Fibroblast of lung (primary cell): ENCODE data around the gene TSHZ2. TPM values are rescaled to one million over a fixed set of nuclear protein-coding genes. Genes with fewer than 3 reads are reported as not detected.
A peak's percentile ranks its signal among the peaks of the same experiment; 100 is the strongest.

Source experiments
- DNase-seq, 2 donors: peaks; one replicate each; pipeline versions ENCODE4 v3.0.0 to v3.0.0-alpha.2; 2010; ENCODE audit warnings: low read depth in 2 of 2
- H2AFZ ChIP-seq: 2 replicates; pipeline ENCODE4 v1.5.1; 2012; ENCODE audit warnings: low read length, control low read depth, inconsistent platforms
- H3K27ac ChIP-seq: 2 replicates; pipeline ENCODE4 v1.5.1; 2011; ENCODE audit warnings: low read length, control low read depth; ENCODE audit not compliant: insufficient read depth
- H3K27me3 ChIP-seq: 2 replicates; pipeline ENCODE4 v1.5.1; 2011; ENCODE audit warnings: mild to moderate bottlenecking, low read length; ENCODE audit not compliant: control insufficient read depth, insufficient read depth
- H3K36me3 ChIP-seq: 2 replicates; pipeline ENCODE4 v1.5.1; 2011; ENCODE audit warnings: low read length; ENCODE audit not compliant: control insufficient read depth, insufficient read depth
- H3K4me1 ChIP-seq: 2 replicates; pipeline ENCODE4 v1.5.1; 2011; ENCODE audit warnings: low read length; ENCODE audit not compliant: control insufficient read depth, insufficient read depth; ENCODE audit errors: extremely low read depth
- H3K4me2 ChIP-seq: 2 replicates; pipeline ENCODE4 v1.5.1; 2011; ENCODE audit warnings: low read length, control low read depth; ENCODE audit not compliant: insufficient read depth; ENCODE audit errors: extremely low read depth
- H3K4me3 ChIP-seq, 4 experiments: fragments of 200-600 bp in 1 of 4; sonication (generic) in 1 of 4; replicated peaks in 1 of 4; 2 replicates each; pipeline ENCODE4 v1.5.1; 2011 to 2016; ENCODE audit warnings: low read length in 4 of 4, low read depth in 3 of 4, mild to moderate bottlenecking in 3 of 4, control low read depth in 2 of 4, inconsistent platforms in 1 of 4, mixed read lengths in 1 of 4; ENCODE audit not compliant: insufficient read depth in 1 of 4; ENCODE audit errors: control extremely low read depth in 1 of 4
- H3K79me2 ChIP-seq: 2 replicates; pipeline ENCODE4 v1.5.1; 2012; ENCODE audit warnings: mild to moderate bottlenecking, low read length, inconsistent platforms; ENCODE audit not compliant: control insufficient read depth, insufficient read depth
- H3K9ac ChIP-seq: 2 replicates; pipeline ENCODE4 v1.5.1; 2011; ENCODE audit warnings: mild to moderate bottlenecking, low read length, control low read depth; ENCODE audit not compliant: insufficient read depth
- H3K9me3 ChIP-seq: 2 replicates; pipeline ENCODE4 v1.5.1; 2012; ENCODE audit warnings: low read depth, low read length; ENCODE audit not compliant: control insufficient read depth, insufficient read depth
- H4K20me1 ChIP-seq: 2 replicates; pipeline ENCODE4 v1.5.1; 2011; ENCODE audit warnings: low read length; ENCODE audit not compliant: control insufficient read depth, insufficient read depth; ENCODE audit errors: extremely low read depth
- CTCF ChIP-seq, 2 donors: IDR thresholded peaks in 1 of 2; conservative IDR thresholded peaks in 1 of 2; 1 replicate in 1 of 2; 2 replicates in 1 of 2; pipeline ENCODE4 v1.5.1; 2011 to 2012; ENCODE audit warnings: low read length in 2 of 2, control low read depth in 1 of 2, inconsistent platforms in 1 of 2, low read depth in 1 of 2, mild to moderate bottlenecking in 1 of 2
- EZH2 ChIP-seq: IDR thresholded peaks from 2 replicates; pipeline ENCODE4 v1.5.1; 2012; ENCODE audit warnings: low read length, control low read depth, mild to moderate bottlenecking; ENCODE audit errors: missing control alignments
- polyA plus RNA-seq, 2 donors: library from polyadenylated mRNA; depleted of rRNA in 1 of 2; stranded (reverse) in 1 of 2; unstranded in 1 of 2; fragments of >200 nt; gene quantifications; 2 replicates each; pipeline ENCODE4 v1.2.1, GENCODE V29; 2011 to 2012; ENCODE audit warnings: missing spikeins in 1 of 2
- total RNA-seq: library from RNA; depleted of rRNA; stranded (reverse); fragments of >200 nt; gene quantifications from 2 replicates; pipeline ENCODE4 v1.2.1, GENCODE V29; 2014

Gene TSHZ2
- total and polyA plus RNA-seq, 2 donors (not counting 1 experiment from before 2014, with no cell fraction given) = 0.15 to 2.6 TPM

- Histone ChIP-seq H3K27ac (no peak overlapping the region), H3K4me1 (no peaks in the 10 kb centered on the region), H3K36me3 (no peaks in the 10 kb centered on the region), H4K20me1 (no peaks in the 10 kb centered on the region), H3K4me3 (no peak overlapping the region), H2AFZ (no peak overlapping the region), H3K4me2 (no peak overlapping the region), H3K27me3 (no peaks in the 10 kb centered on the region), H3K79me2 (no peaks in the 10 kb centered on the region), H3K9ac (no peak overlapping the region), H3K9me3 (no peaks in the 10 kb centered on the region)
- TF ChIP-seq CTCF (conservative IDR thresholded peaks at IDR 0.05 in 1 of 2, IDR thresholded peaks at IDR 0.05 in 1 of 2; ENCODE audit: low read depth in 1 of 2, low read length in 2 of 2) = no peak
- no peak for TF ChIP-seq EZH2
- DNase-seq = no peak
Observed at GRCh38 chr20:53191957-53192356, 219.8 kb downstream of the TSHZ2 start.

GRCh38 chr20:53194306-53195290 lies 222.4 kb downstream of the TSHZ2 start:
- H4K20me1 ChIP-seq = no peaks in the 10 kb centered on the region
- no peak overlapping the region for H3K4me3 ChIP-seq
- no peak overlapping the region for H3K27ac ChIP-seq
- no peak overlapping the region for H3K9ac ChIP-seq
- TF ChIP-seq CTCF (conservative IDR thresholded peaks at IDR 0.05 in 1 of 2, IDR thresholded peaks at IDR 0.05 in 1 of 2; ENCODE audit: low read depth in 1 of 2, low read length in 2 of 2) = no peak
- no peak for TF ChIP-seq EZH2
- H3K79me2 ChIP-seq = no peaks in the 10 kb centered on the region
- H3K4me1 ChIP-seq = no peaks in the 10 kb centered on the region
- no peaks in the 10 kb centered on the region for H3K36me3 ChIP-seq
- no peak overlapping the region for H3K4me2 ChIP-seq
- no peak for DNase-seq
- no peaks in the 10 kb centered on the region for H3K9me3 ChIP-seq
- no peak overlapping the region for H2AFZ ChIP-seq
- no peaks in the 10 kb centered on the region for H3K27me3 ChIP-seq

GRCh38 chr20:53195876-53196610 lies 223.9 kb downstream of the TSHZ2 start:
- H3K9ac ChIP-seq = no peak overlapping the region
- H3K4me2 ChIP-seq = no peak overlapping the region
- H3K4me3 ChIP-seq = no peak overlapping the region
- no peaks in the 10 kb centered on the region for H3K27me3 ChIP-seq
- H4K20me1 ChIP-seq = no peaks in the 10 kb centered on the region
- peak in 1 of 2 donors; percentile 30 for DNase-seq
- TF ChIP-seq EZH2 (no peak), CTCF (conservative IDR thresholded peaks at IDR 0.05 in 1 of 2, IDR thresholded peaks at IDR 0.05 in 1 of 2; ENCODE audit: low read depth in 1 of 2, low read length in 2 of 2) (no peak)
- H3K79me2 ChIP-seq = no peaks in the 10 kb centered on the region
- H3K27ac ChIP-seq = no peak overlapping the region
- H3K9me3 ChIP-seq = no peaks in the 10 kb centered on the region
- no peaks in the 10 kb centered on the region for H3K4me1 ChIP-seq
- H3K36me3 ChIP-seq = no peaks in the 10 kb centered on the region
- no peak overlapping the region for H2AFZ ChIP-seq
